HEK293T (cell line): ENCODE data around the gene GABPB1.

ENCODE experiments used
- ARNT ChIP-seq: fragments of 450-650 bp; IDR thresholded peaks from 2 replicates; pipeline ENCODE4 v1.6.1; 2017; ENCODE audit warnings: mild to moderate bottlenecking
- ELF4 ChIP-seq: fragments of 450-650 bp; IDR thresholded peaks from 2 replicates; pipeline ENCODE4 v1.6.1; 2017; ENCODE audit warnings: antibody characterized with exemption
- L3MBTL2 ChIP-seq: fragments of 450-650 bp; conservative IDR thresholded peaks from 2 replicates; pipeline ENCODE4 v1.6.1; 2016; ENCODE audit warnings: mild to moderate bottlenecking
- NFRKB ChIP-seq: fragments of 450-650 bp; IDR thresholded peaks from 2 replicates; pipeline ENCODE4 v1.6.1; 2016; ENCODE audit warnings: mild to moderate bottlenecking, moderate library complexity

- TF ChIP-seq ARNT (no peak), NFRKB (no peak), ELF4 (no peak), L3MBTL2 (no peak)
Observed at GRCh38 chr15:50252556-50252955, 102.4 kb downstream of the GABPB1 start.
